MM.1S (cell line): ENCODE results near the gene CD44.

ENCODE experiments used
- EZH2 ChIP-seq: fragments of 300-600 bp; sonication (generic); optimal IDR thresholded peaks from 2 replicates; pipeline ENCODE3; 2017; ENCODE audit warnings: low read depth, mild to moderate bottlenecking, antibody characterized with exemption, low read length, mixed read lengths
- EZH2phosphoT487 ChIP-seq: fragments of 300-600 bp; sonication (generic); IDR thresholded peaks from 2 replicates; pipeline ENCODE4 v1.6.1; 2018; ENCODE audit warnings: antibody characterized with exemption, low read length
- TF ChIP-seq, protein P1 (sequence below): fragments of 300-600 bp; sonication (generic); IDR thresholded peaks from 2 replicates; pipeline ENCODE4 v1.5.1; 2016; ENCODE audit warnings: antibody characterized with exemption, low read length, mixed read lengths

DNA sequence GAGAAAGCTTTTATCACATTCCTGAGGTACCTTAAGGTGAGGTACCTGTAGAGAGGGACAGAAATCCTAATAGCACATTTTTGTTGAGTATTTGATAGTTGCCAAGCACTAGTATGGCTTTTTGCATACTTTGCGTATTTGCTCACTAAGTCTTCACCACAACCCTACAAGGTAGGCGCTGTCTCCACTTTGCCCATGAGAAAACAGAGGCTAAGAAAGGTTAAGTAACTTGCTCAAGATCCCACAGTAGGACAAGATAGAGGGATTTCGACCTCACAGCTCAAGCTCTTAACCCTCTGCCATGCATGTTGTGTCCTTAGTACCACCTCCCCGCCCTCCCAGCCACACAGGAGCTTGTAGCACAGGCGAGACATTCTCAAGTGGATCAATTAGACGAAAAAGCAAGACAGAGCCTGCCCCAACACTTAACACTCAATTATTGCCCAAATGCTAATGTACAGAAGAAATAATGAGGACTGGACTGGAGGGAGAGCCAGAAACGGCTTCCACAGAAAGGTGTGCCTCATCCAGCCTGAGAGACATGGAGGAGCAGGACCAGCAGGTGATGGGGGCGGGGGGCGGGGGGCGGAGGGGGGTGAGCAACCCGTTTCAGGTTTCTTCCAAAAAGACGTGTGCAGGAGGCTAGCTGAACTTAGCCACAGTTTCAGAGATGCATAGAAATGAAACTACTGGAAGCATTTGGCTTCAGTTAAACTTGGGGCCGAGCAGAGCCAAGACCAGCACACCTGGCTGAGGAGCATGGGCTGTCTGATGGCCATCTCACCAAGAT is 26.7 kb upstream of the CD44 start:
- TF ChIP-seq, protein P1, sequence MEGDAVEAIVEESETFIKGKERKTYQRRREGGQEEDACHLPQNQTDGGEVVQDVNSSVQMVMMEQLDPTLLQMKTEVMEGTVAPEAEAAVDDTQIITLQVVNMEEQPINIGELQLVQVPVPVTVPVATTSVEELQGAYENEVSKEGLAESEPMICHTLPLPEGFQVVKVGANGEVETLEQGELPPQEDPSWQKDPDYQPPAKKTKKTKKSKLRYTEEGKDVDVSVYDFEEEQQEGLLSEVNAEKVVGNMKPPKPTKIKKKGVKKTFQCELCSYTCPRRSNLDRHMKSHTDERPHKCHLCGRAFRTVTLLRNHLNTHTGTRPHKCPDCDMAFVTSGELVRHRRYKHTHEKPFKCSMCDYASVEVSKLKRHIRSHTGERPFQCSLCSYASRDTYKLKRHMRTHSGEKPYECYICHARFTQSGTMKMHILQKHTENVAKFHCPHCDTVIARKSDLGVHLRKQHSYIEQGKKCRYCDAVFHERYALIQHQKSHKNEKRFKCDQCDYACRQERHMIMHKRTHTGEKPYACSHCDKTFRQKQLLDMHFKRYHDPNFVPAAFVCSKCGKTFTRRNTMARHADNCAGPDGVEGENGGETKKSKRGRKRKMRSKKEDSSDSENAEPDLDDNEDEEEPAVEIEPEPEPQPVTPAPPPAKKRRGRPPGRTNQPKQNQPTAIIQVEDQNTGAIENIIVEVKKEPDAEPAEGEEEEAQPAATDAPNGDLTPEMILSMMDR, result no peak
- TF ChIP-seq EZH2, result no peak
- no peak for TF ChIP-seq EZH2phosphoT487
